ENCODE data around the gene TCHP. TPM values are rescaled to one million over a fixed set of nuclear protein-coding genes. Genes with fewer than 3 reads are reported as not detected.

TCHP gene
- total RNA-seq, 1 donor from 2014 or later, result 8.6 TPM

- peaks cover 33% of the 10 kb centered on the region for H3K79me2 ChIP-seq (ENCODE audit: insufficient read depth, low read length)
- Mint-ChIP-seq H3K4me1 (ENCODE audit: low read depth, unreplicated experiment) (peaks cover 12% of the 10 kb centered on the region), H3K4me3 (ENCODE audit: unreplicated experiment) (no peak overlapping the region), H3K36me3 (ENCODE audit: low read depth, unreplicated experiment) (no peaks in the 10 kb centered on the region), H3K27me3 (ENCODE audit: low read depth, unreplicated experiment) (peaks cover 7% of the 10 kb centered on the region), H3K27ac (ENCODE audit: unreplicated experiment) (no peak overlapping the region), H3K9me3 (ENCODE audit: unreplicated experiment) (no peaks in the 10 kb centered on the region)
- no peaks in the 10 kb centered on the region for H3K9me3 ChIP-seq (ENCODE audit: insufficient read depth, low read depth, low read length)
- TF ChIP-seq EZH2 (IDR thresholded peaks at IDR 0.05; ENCODE audit: insufficient read depth, low read length) (no peak), CTCF (IDR thresholded peaks at IDR 0.05; ENCODE audit: insufficient read depth, low read depth, low read length) (no peak)
- no peak overlapping the region for H3K4me3 ChIP-seq (ENCODE audit: insufficient read depth, low read depth, low read length)
- FAIRE-seq, result no peak
- H3K27ac ChIP-seq (ENCODE audit: low read depth, low read length), result no peak overlapping the region
- peaks cover 16% of the 10 kb centered on the region for H3K4me1 ChIP-seq (ENCODE audit: insufficient read depth, low read length)
- peaks cover 25% of the 10 kb centered on the region for H4K20me1 ChIP-seq (ENCODE audit: insufficient read depth, low read length)
- no peak overlapping the region for H2AFZ ChIP-seq (ENCODE audit: low read depth, low read length)
- H3K4me2 ChIP-seq (ENCODE audit: low read length), result no peak overlapping the region
- no peak overlapping the region for H3K9ac ChIP-seq (ENCODE audit: low read length)
- DNase-seq (ENCODE audit: low read depth), result no peak
- H3K27me3 ChIP-seq (ENCODE audit: insufficient read depth, low read length), result no peaks in the 10 kb centered on the region
- no peaks in the 10 kb centered on the region for H3K36me3 ChIP-seq (ENCODE audit: insufficient read depth, low read length)
Observed at GRCh38 chr12:109881752-109882151, 18.3 kb upstream of the TCHP start.

DNA sequence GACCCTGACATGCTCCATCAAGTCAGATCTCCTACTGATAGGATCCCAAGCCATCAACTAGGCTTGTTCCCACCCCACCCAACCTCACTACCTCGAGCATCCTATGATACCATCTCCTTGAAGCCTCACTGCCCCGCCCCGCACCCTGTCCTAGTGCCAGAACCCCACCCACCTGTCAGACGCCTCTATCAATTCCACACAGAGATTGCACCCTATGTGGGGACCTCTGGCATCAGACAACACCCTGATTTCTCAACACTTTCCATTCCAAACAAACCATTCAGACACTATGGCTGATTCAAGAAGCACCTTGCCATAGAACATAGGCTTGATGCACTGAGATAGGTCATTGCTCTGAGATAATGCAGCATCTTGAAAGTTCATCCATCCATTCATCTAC lies 16.6 kb upstream of the TCHP start:
- FAIRE-seq, result no peak

DNA sequence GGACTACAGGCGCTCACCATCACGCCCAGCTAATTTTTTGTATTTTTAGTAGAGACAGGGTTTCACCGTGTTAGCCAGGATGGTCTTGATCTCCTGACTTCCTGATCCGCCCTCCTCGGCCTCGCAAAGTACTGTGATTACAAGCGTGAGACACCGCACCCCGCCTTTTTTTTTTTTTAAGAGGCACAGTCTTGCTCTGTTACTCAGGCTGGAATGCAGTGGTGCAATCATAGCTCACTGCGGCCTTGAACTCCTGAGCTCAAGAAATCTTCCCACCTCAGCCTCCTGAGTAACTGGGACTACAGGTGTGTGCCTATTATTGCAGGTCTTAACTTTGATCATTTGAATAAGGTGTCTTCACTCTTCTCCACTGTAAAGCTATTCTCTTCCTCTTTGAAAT lies 14.5 kb upstream of the TCHP start:
- no peaks in the 10 kb centered on the region for H4K20me1 ChIP-seq (ENCODE audit: insufficient read depth, low read length)
- FAIRE-seq (no peak), DNase-seq (ENCODE audit: low read depth) (no peak)
- no peak overlapping the region for H3K4me3 Mint-ChIP-seq (ENCODE audit: unreplicated experiment)
- H3K9me3 Mint-ChIP-seq (ENCODE audit: unreplicated experiment), result no peaks in the 10 kb centered on the region
- H3K27me3 Mint-ChIP-seq (ENCODE audit: low read depth, unreplicated experiment), result peaks cover 7% of the 10 kb centered on the region
- H3K4me1 Mint-ChIP-seq (ENCODE audit: low read depth, unreplicated experiment), result no peaks in the 10 kb centered on the region
- no peak overlapping the region for H3K4me2 ChIP-seq (ENCODE audit: low read length)
- no peak overlapping the region for H2AFZ ChIP-seq (ENCODE audit: low read depth, low read length)
- no peak overlapping the region for H3K9ac ChIP-seq (ENCODE audit: low read length)
- H3K27ac ChIP-seq (ENCODE audit: low read depth, low read length), result no peak overlapping the region
- H3K9me3 ChIP-seq (ENCODE audit: insufficient read depth, low read depth, low read length), result no peaks in the 10 kb centered on the region
- no peak overlapping the region for H3K4me3 ChIP-seq (ENCODE audit: insufficient read depth, low read depth, low read length)
- peaks cover 30% of the 10 kb centered on the region for H3K4me1 ChIP-seq (ENCODE audit: insufficient read depth, low read length)
- H3K27me3 ChIP-seq (ENCODE audit: insufficient read depth, low read length), result no peaks in the 10 kb centered on the region
- no peaks in the 10 kb centered on the region for H3K36me3 ChIP-seq (ENCODE audit: insufficient read depth, low read length)
- H3K27ac Mint-ChIP-seq (ENCODE audit: unreplicated experiment), result no peak overlapping the region
- no peaks in the 10 kb centered on the region for H3K79me2 ChIP-seq (ENCODE audit: insufficient read depth, low read length)
- H3K36me3 Mint-ChIP-seq (ENCODE audit: low read depth, unreplicated experiment), result no peaks in the 10 kb centered on the region
- TF ChIP-seq CTCF (IDR thresholded peaks at IDR 0.05; ENCODE audit: insufficient read depth, low read depth, low read length) (no peak), EZH2 (IDR thresholded peaks at IDR 0.05; ENCODE audit: insufficient read depth, low read length) (no peak)

More for the DNA sequence above, 16.6 kb upstream of the TCHP start:
- Histone ChIP-seq H4K20me1 (ENCODE audit: insufficient read depth, low read length) (peaks cover 8% of the 10 kb centered on the region), H3K9ac (ENCODE audit: low read length) (no peak overlapping the region), H3K27me3 (ENCODE audit: insufficient read depth, low read length) (no peaks in the 10 kb centered on the region), H3K4me1 (ENCODE audit: insufficient read depth, low read length) (peaks cover 24% of the 10 kb centered on the region), H3K27ac (ENCODE audit: low read depth, low read length) (no peak overlapping the region), H3K4me3 (ENCODE audit: insufficient read depth, low read depth, low read length) (no peak overlapping the region), H3K79me2 (ENCODE audit: insufficient read depth, low read length) (peaks cover 16% of the 10 kb centered on the region), H3K36me3 (ENCODE audit: insufficient read depth, low read length) (no peaks in the 10 kb centered on the region), H2AFZ (ENCODE audit: low read depth, low read length) (no peak overlapping the region), H3K9me3 (ENCODE audit: insufficient read depth, low read depth, low read length) (no peaks in the 10 kb centered on the region), H3K4me2 (ENCODE audit: low read length) (no peak overlapping the region)
- Mint-ChIP-seq H3K4me1 (ENCODE audit: low read depth, unreplicated experiment) (peaks cover 7% of the 10 kb centered on the region), H3K9me3 (ENCODE audit: unreplicated experiment) (no peaks in the 10 kb centered on the region), H3K27me3 (ENCODE audit: low read depth, unreplicated experiment) (peaks cover 7% of the 10 kb centered on the region), H3K27ac (ENCODE audit: unreplicated experiment) (no peak overlapping the region), H3K36me3 (ENCODE audit: low read depth, unreplicated experiment) (no peaks in the 10 kb centered on the region), H3K4me3 (ENCODE audit: unreplicated experiment) (peak overlapping the region; percentile 60)
- no peak for DNase-seq (ENCODE audit: low read depth)
- TF ChIP-seq EZH2 (IDR thresholded peaks at IDR 0.05; ENCODE audit: insufficient read depth, low read length), result no peak

Data from astrocyte (in vitro differentiated cells and primary cell).